ENCODE data around the gene DNASE1L1. TPM values are rescaled to one million over a fixed set of nuclear protein-coding genes. Genes with fewer than 3 reads are reported as not detected.
A peak's percentile ranks its signal among the peaks of the same experiment; 100 is the strongest.

DNASE1L1 gene
- total RNA-seq, 1 experiment from 2014 or later = 8.8 TPM

GRCh38 chrX:154412468-154412867 lies 3.4 kb upstream of the DNASE1L1 start:
- H3K27ac Mint-ChIP-seq (ENCODE audit: unreplicated experiment) = no peak overlapping the region
- H3K4me1 Mint-ChIP-seq (ENCODE audit: low read depth, unreplicated experiment) = peaks cover 7% of the 10 kb centered on the region
- peak overlapping the region; percentile 79 for H3K4me3 Mint-ChIP-seq (ENCODE audit: unreplicated experiment)
- BruUV-seq (replicated peaks) = no TSS peak
- TF ChIP-seq CTCF (IDR thresholded peaks at IDR 0.05; ENCODE audit: insufficient read depth in 1 of 2, low read depth in 1 of 2, low read length in 1 of 2, severe bottlenecking in 1 of 2, unreplicated experiment in 1 of 2) = no peak
- no peaks in the 10 kb centered on the region for H3K27me3 ChIP-seq (replicated peaks; ENCODE audit: control insufficient read depth, insufficient read depth, low read length)
- peaks cover 5% of the 10 kb centered on the region for H3K36me3 Mint-ChIP-seq (ENCODE audit: insufficient read depth, unreplicated experiment)
- CTCF ChIA-PET = interaction anchor here (0.9 kb wide), 1 partner anchor 39 kb away, joined by 6 read pairs; no protein-coding TSS in a partner anchor
- H3K9me3 Mint-ChIP-seq (ENCODE audit: unreplicated experiment) = no peaks in the 10 kb centered on the region
- no peak for DNase-seq
- intact Hi-C loops (cut with micrococcal nuclease; ENCODE audit: unreplicated experiment) = no loop called here
- no peaks in the 10 kb centered on the region for H3K9me3 ChIP-seq
- POLR2A ChIA-PET = interaction anchor here (0.5 to 1.2 kb wide), 2 partner anchors 39 to 78 kb away, joined by 3 to 4 read pairs; partner anchors contain the start of gene SLC10A3
- H3K27me3 Mint-ChIP-seq (ENCODE audit: insufficient read depth, unreplicated experiment) = no peaks in the 10 kb centered on the region
- no peaks in the 10 kb centered on the region for H3K36me3 ChIP-seq (ENCODE audit: control insufficient read depth, insufficient read depth, low read length)
- peaks cover 5% of the 10 kb centered on the region; the same call in 1 of the 2 replicates for H3K4me1 ChIP-seq
- H3K4me3 ChIP-seq (ENCODE audit: low read depth, low read length) = peak overlapping the region; percentile 73; the same call in 1 of the 2 replicates

- no TSS peak for BruUV-seq (replicated peaks)
- peaks cover 5% of the 10 kb centered on the region; the same call in 1 of the 2 replicates for H3K4me1 ChIP-seq
- H3K27me3 ChIP-seq (replicated peaks; ENCODE audit: control insufficient read depth, insufficient read depth, low read length) = no peaks in the 10 kb centered on the region
- peaks cover 5% of the 10 kb centered on the region for H3K36me3 Mint-ChIP-seq (ENCODE audit: insufficient read depth, unreplicated experiment)
- no peak overlapping the region for H3K27ac Mint-ChIP-seq (ENCODE audit: unreplicated experiment)
- H3K4me3 Mint-ChIP-seq (ENCODE audit: unreplicated experiment) = peak overlapping the region; percentile 79
- no peak for TF ChIP-seq CTCF (IDR thresholded peaks at IDR 0.05; ENCODE audit: insufficient read depth in 1 of 2, low read depth in 1 of 2, low read length in 1 of 2, severe bottlenecking in 1 of 2, unreplicated experiment in 1 of 2)
- no peaks in the 10 kb centered on the region for H3K27me3 Mint-ChIP-seq (ENCODE audit: insufficient read depth, unreplicated experiment)
- intact Hi-C loops (cut with micrococcal nuclease; ENCODE audit: unreplicated experiment) = loop anchor here (1.0 kb wide), 1 partner anchor 16 kb away; the partner anchor contains the start of gene ATP6AP1
- CTCF ChIA-PET = interaction anchor here (0.5 to 0.9 kb wide), 4 partner anchors 13 to 112 kb away, joined by 3 to 6 read pairs (median 3); partner anchors contain the start of gene SLC10A3
- no peaks in the 10 kb centered on the region for H3K9me3 ChIP-seq
- DNase-seq = peak; percentile 43 to 48
- no peaks in the 10 kb centered on the region for H3K36me3 ChIP-seq (ENCODE audit: control insufficient read depth, insufficient read depth, low read length)
- H3K4me1 Mint-ChIP-seq (ENCODE audit: low read depth, unreplicated experiment) = peaks cover 7% of the 10 kb centered on the region
- H3K4me3 ChIP-seq (ENCODE audit: low read depth, low read length) = peak overlapping the region; percentile 73
- H3K9me3 Mint-ChIP-seq (ENCODE audit: unreplicated experiment) = no peaks in the 10 kb centered on the region
- POLR2A ChIA-PET = interaction anchor here (0.5 to 1.2 kb wide), 2 partner anchors 39 to 79 kb away, joined by 3 to 4 read pairs; partner anchors contain the start of gene SLC10A3
Measured at GRCh38 chrX:154411981-154412340, 2.9 kb upstream of the DNASE1L1 start.

- TF ChIP-seq CTCF (IDR thresholded peaks at IDR 0.05; ENCODE audit: insufficient read depth in 1 of 2, low read depth in 1 of 2, low read length in 1 of 2, severe bottlenecking in 1 of 2, unreplicated experiment in 1 of 2) = no peak
- intact Hi-C loops (cut with micrococcal nuclease; ENCODE audit: unreplicated experiment) = no loop called here
- Histone ChIP-seq H3K36me3 (ENCODE audit: control insufficient read depth, insufficient read depth, low read length) (no peaks in the 10 kb centered on the region), H3K4me3 (ENCODE audit: low read depth, low read length) (peak overlapping the region; percentile 22), H3K9me3 (no peaks in the 10 kb centered on the region), H3K4me1 (peaks cover 5% of the 10 kb centered on the region; the same call in 1 of the 2 replicates), H3K27me3 (replicated peaks; ENCODE audit: control insufficient read depth, insufficient read depth, low read length) (no peaks in the 10 kb centered on the region)
- no peaks in the 10 kb centered on the region for H3K9me3 Mint-ChIP-seq (ENCODE audit: unreplicated experiment)
- no peak overlapping the region for H3K27ac Mint-ChIP-seq (ENCODE audit: unreplicated experiment)
- H3K4me3 Mint-ChIP-seq (ENCODE audit: unreplicated experiment) = peak overlapping the region; percentile 22
- peaks cover 7% of the 10 kb centered on the region for H3K4me1 Mint-ChIP-seq (ENCODE audit: low read depth, unreplicated experiment)
- ChIA-PET CTCF (interaction anchor here (0.8 kb wide), 1 partner anchor 82 kb away, joined by 4 read pairs; the partner anchor contains the start of gene SLC10A3), POLR2A (no interaction called here)
- BruUV-seq (replicated peaks) = no TSS peak
- no peak for DNase-seq
- H3K36me3 Mint-ChIP-seq (ENCODE audit: insufficient read depth, unreplicated experiment) = peaks cover 7% of the 10 kb centered on the region
- no peaks in the 10 kb centered on the region for H3K27me3 Mint-ChIP-seq (ENCODE audit: insufficient read depth, unreplicated experiment)
Measured at GRCh38 chrX:154408659-154409221, 314 bp downstream of the DNASE1L1 start.

Data from Caco-2 (cell line).